H1 (cell line): ENCODE measurements around the gene LTN1. TPM values are rescaled to one million over a fixed set of nuclear protein-coding genes. Genes with fewer than 3 reads are reported as not detected.

Experiments used
- CTCF ChIA-PET: fragments of 300-600 bp; sonication (Branson Sonifier 250); formaldehyde crosslinking; loops from one replicate; lab custom pipeline; 2021; ENCODE audit not compliant: partially characterized antibody; lab: Charles Lee
- POLR2A ChIA-PET: fragments of 300-600 bp; sonication (Branson Sonifier 250); formaldehyde crosslinking; loops from one replicate; lab custom pipeline; 2021; ENCODE audit warnings: inconsistent platforms; ENCODE audit not compliant: partially characterized antibody; lab: Charles Lee
- DNase-seq, 2 experiments: peaks; one replicate each; pipeline versions ENCODE4 v3.0.0 to v3.0.0-alpha.2; 2010 to 2022; ENCODE audit warnings: low spot score in 2 of 2, low read depth in 1 of 2, mixed read lengths in 1 of 2
- FAIRE-seq: peaks from 2 replicates; lab custom pipeline; 2011; peaks lifted over from hg19 to GRCh38; lab: Jason Lieb, UNC
- H2AFZ ChIP-seq: 2 replicates; pipeline ENCODE4 v1.8.1; 2012; ENCODE audit warnings: low read length, inconsistent platforms
- H2AK5ac ChIP-seq: 2 replicates; pipeline ENCODE4 v1.6.1; 2013; ENCODE audit warnings: low read depth, low read length
- H2BK120ac ChIP-seq: replicated peaks from 2 replicates; pipeline ENCODE3; 2013; ENCODE audit warnings: low read depth, low read length, inconsistent platforms
- H2BK12ac ChIP-seq: 2 replicates; pipeline ENCODE4 v1.6.1; 2013; ENCODE audit warnings: low read depth, low read length
- H2BK15ac ChIP-seq: 2 replicates; pipeline ENCODE4 v1.6.1; 2013; ENCODE audit warnings: low read length
- H2BK20ac ChIP-seq: 2 replicates; pipeline ENCODE4 v1.6.1; 2013; ENCODE audit warnings: low read length
- H2BK5ac ChIP-seq: 2 replicates; pipeline ENCODE4 v1.6.1; 2013; ENCODE audit warnings: low read depth, low read length
- H3K14ac ChIP-seq: 2 replicates; pipeline ENCODE4 v1.6.1; 2013; ENCODE audit warnings: inconsistent platforms; ENCODE audit not compliant: insufficient read length
- H3K18ac ChIP-seq: 2 replicates; pipeline ENCODE4 v1.6.1; 2013; ENCODE audit warnings: low read length; ENCODE audit errors: extremely low read depth
- H3K23ac ChIP-seq: 2 replicates; pipeline ENCODE4 v1.6.1; 2013; ENCODE audit warnings: inconsistent platforms; ENCODE audit not compliant: insufficient read length
- H3K23me2 ChIP-seq: 2 replicates; pipeline ENCODE4 v1.6.1; 2013; ENCODE audit warnings: low read depth, low read length
- H3K27ac ChIP-seq: 2 replicates; pipeline ENCODE4 v1.6.1; 2011; ENCODE audit warnings: low read depth, low read length, inconsistent platforms
- H3K27me3 ChIP-seq, 4 experiments: replicated peaks in 1 of 4; 1 replicate in 1 of 4; 2 replicates in 3 of 4; pipeline versions ENCODE4 v1.6.1 to v1.8.1; 2011 to 2013; ENCODE audit warnings: low read length in 3 of 4, mild to moderate bottlenecking in 3 of 4, inconsistent platforms in 2 of 4, mixed read lengths in 2 of 4, moderate library complexity in 1 of 4; ENCODE audit not compliant: control insufficient read depth in 3 of 4, insufficient read depth in 3 of 4; ENCODE audit errors: extremely low read depth in 1 of 4
- H3K36me3 ChIP-seq, 4 experiments: 2 replicates each; pipeline versions ENCODE4 v1.6.1 to v1.8.1; 2011 to 2013; ENCODE audit warnings: mild to moderate bottlenecking in 4 of 4, low read length in 3 of 4, moderate library complexity in 2 of 4, control low read depth in 1 of 4, inconsistent platforms in 1 of 4; ENCODE audit not compliant: insufficient read depth in 4 of 4, control insufficient read depth in 2 of 4
- H3K4ac ChIP-seq: replicated peaks from 2 replicates; pipeline ENCODE3; 2013; ENCODE audit warnings: low read length, low read depth, mixed read lengths, inconsistent platforms; ENCODE audit not compliant: insufficient read length
- H3K4me1 ChIP-seq, 4 experiments: replicated peaks in 1 of 4; 1 replicate in 1 of 4; 2 replicates in 3 of 4; pipeline versions ENCODE4 v1.6.1 to v1.8.1; 2011 to 2013; ENCODE audit warnings: low read length in 3 of 4, inconsistent platforms in 2 of 4, mixed read lengths in 1 of 4; ENCODE audit not compliant: insufficient read depth in 4 of 4, control insufficient read depth in 3 of 4
- H3K4me2 ChIP-seq, 2 experiments: 2 replicates each; pipeline versions ENCODE4 v1.6.1 to v1.8.1; 2011 to 2013; ENCODE audit warnings: low read depth in 2 of 2, low read length in 2 of 2, control low read depth in 1 of 2, inconsistent platforms in 1 of 2, mild to moderate bottlenecking in 1 of 2; ENCODE audit not compliant: insufficient read depth in 1 of 2
- H3K4me3 ChIP-seq, 4 experiments: fragments of 200-600, 300-600 bp in 1 of 4; sonication (generic), shearing (Covaris generic), sonication (Bioruptor Twin) in 1 of 4; 2 replicates each; pipeline versions ENCODE4 v1.5.1 to v1.8.1; 2011 to 2016; ENCODE audit warnings: low read length in 4 of 4, low read depth in 3 of 4, control low read depth in 2 of 4, inconsistent platforms in 2 of 4, mild to moderate bottlenecking in 2 of 4, mixed read lengths in 1 of 4, moderate library complexity in 1 of 4; ENCODE audit not compliant: insufficient read depth in 2 of 4; ENCODE audit errors: extremely low read depth in 1 of 4
- H3K56ac ChIP-seq: replicated peaks from 2 replicates; pipeline ENCODE3; 2013; ENCODE audit warnings: low read depth, mild to moderate bottlenecking, mixed read lengths, low read length, inconsistent platforms; ENCODE audit not compliant: insufficient read length
- H3K79me1 ChIP-seq: 2 replicates; pipeline ENCODE4 v1.6.1; 2013; ENCODE audit warnings: low read depth, low read length, control low read depth
- H3K79me2 ChIP-seq, 2 experiments: 2 replicates each; pipeline versions ENCODE4 v1.6.1 to v1.8.1; 2012 to 2013; ENCODE audit warnings: low read length in 2 of 2, mild to moderate bottlenecking in 2 of 2, inconsistent platforms in 1 of 2; ENCODE audit not compliant: insufficient read depth in 2 of 2, control insufficient read depth in 1 of 2
- H3K9ac ChIP-seq, 4 experiments: replicated peaks in 1 of 4; 1 replicate in 1 of 4; 2 replicates in 3 of 4; pipeline versions ENCODE4 v1.6.1 to v1.8.1; 2011 to 2013; ENCODE audit warnings: low read depth in 3 of 4, low read length in 3 of 4, control low read depth in 2 of 4, mild to moderate bottlenecking in 2 of 4, moderate library complexity in 2 of 4, inconsistent platforms in 1 of 4; ENCODE audit errors: extremely low read depth in 1 of 4
- H3K9me3 ChIP-seq, 2 experiments: 2 replicates each; pipeline versions ENCODE4 v1.6.1 to v1.8.1; 2012 to 2013; ENCODE audit warnings: mild to moderate bottlenecking in 2 of 2, moderate library complexity in 2 of 2, control low read depth in 1 of 2, inconsistent platforms in 1 of 2, low read depth in 1 of 2, low read length in 1 of 2, mixed read lengths in 1 of 2; ENCODE audit not compliant: insufficient read depth in 2 of 2
- H4K20me1 ChIP-seq, 2 experiments: replicated peaks in 1 of 2; 2 replicates each; pipeline versions ENCODE3 to v1.8.1; 2011 to 2013; ENCODE audit warnings: inconsistent platforms in 2 of 2, low read length in 2 of 2, mild to moderate bottlenecking in 1 of 2; ENCODE audit not compliant: insufficient read depth in 2 of 2, control insufficient read depth in 1 of 2
- H4K5ac ChIP-seq: 2 replicates; pipeline ENCODE4 v1.6.1; 2013; ENCODE audit warnings: low read length, low read depth, mixed read lengths, inconsistent platforms; ENCODE audit not compliant: insufficient read length
- H4K8ac ChIP-seq: 2 replicates; pipeline ENCODE4 v1.8.0; 2013; ENCODE audit warnings: mild to moderate bottlenecking, moderate library complexity, low read length, inconsistent platforms; ENCODE audit not compliant: insufficient read depth; ENCODE audit errors: extremely low read depth
- H4K91ac ChIP-seq: replicated peaks from 2 replicates; pipeline ENCODE3; 2013; ENCODE audit warnings: low read length, mixed read lengths, inconsistent platforms; ENCODE audit not compliant: insufficient read length
- BCL11A ChIP-seq, 2 experiments: IDR thresholded peaks; one replicate each; pipeline ENCODE4 v1.6.1; 2011; ENCODE audit warnings: low read depth in 2 of 2, low read length in 2 of 2, mild to moderate bottlenecking in 2 of 2
- BRCA1 ChIP-seq: IDR thresholded peaks from 2 replicates; pipeline ENCODE4 v1.6.1; 2012; ENCODE audit warnings: low read depth, low read length, improper control_type of control experiment
- CBX5 ChIP-seq: fragments of 300-800, 300-1000 bp; sonication (generic); IDR thresholded peaks from 2 replicates; pipeline ENCODE4 v1.7.1; 2016; ENCODE audit warnings: antibody characterized with exemption, low read length, low read depth
- CREB1 ChIP-seq: IDR thresholded peaks from 2 replicates; pipeline ENCODE4 v1.6.1; 2012; ENCODE audit warnings: inconsistent platforms
- CTBP2 ChIP-seq: IDR thresholded peaks from 2 replicates; pipeline ENCODE4 v1.7.0; 2011; ENCODE audit warnings: borderline replicate concordance, mild to moderate bottlenecking, moderate library complexity, mixed read lengths, low read length; ENCODE audit not compliant: insufficient read depth, insufficient read length
- EGR1 ChIP-seq: IDR thresholded peaks from 2 replicates; pipeline ENCODE4 v1.6.1; 2011; ENCODE audit warnings: low read depth, low read length, borderline replicate concordance
- EP300 ChIP-seq, 2 experiments: IDR thresholded peaks; 1 replicate in 1 of 2; 2 replicates in 1 of 2; pipeline ENCODE4 v1.6.1; 2011 to 2012; ENCODE audit warnings: low read depth in 2 of 2, low read length in 2 of 2, mild to moderate bottlenecking in 2 of 2, borderline replicate concordance in 1 of 2, inconsistent platforms in 1 of 2, moderate library complexity in 1 of 2
- JUN ChIP-seq: IDR thresholded peaks from 2 replicates; pipeline ENCODE4 v1.6.1; 2011; ENCODE audit warnings: low read depth, mild to moderate bottlenecking, improper control_type of control experiment, low read length
- PHF8 ChIP-seq: fragments of 200-600 bp; sonication (generic); conservative IDR thresholded peaks from 2 replicates; pipeline ENCODE4 v1.7.1; 2012; ENCODE audit warnings: low read depth, mild to moderate bottlenecking, inconsistent platforms, low read length, moderate library complexity
- RNF2 ChIP-seq: fragments of 200-900, 300-1000 bp; sonication (generic); IDR thresholded peaks from 2 replicates; pipeline ENCODE4 v1.7.1; 2016; ENCODE audit warnings: borderline replicate concordance, low read depth, mild to moderate bottlenecking, antibody characterized with exemption, low read length; ENCODE audit not compliant: poor library complexity, severe bottlenecking; ENCODE audit errors: missing control alignments
- SIRT6 ChIP-seq: IDR thresholded peaks from one replicate; pipeline ENCODE4 v1.7.1; 2012; ENCODE audit warnings: low read length, inconsistent platforms
- TAF1 ChIP-seq: IDR thresholded peaks from 2 replicates; pipeline ENCODE4 v1.6.1; 2011; ENCODE audit warnings: mild to moderate bottlenecking, low read depth, low read length
- TBP ChIP-seq: IDR thresholded peaks from 2 replicates; pipeline ENCODE4 v1.6.1; 2011; ENCODE audit warnings: low read depth, low read length, improper control_type of control experiment
- TCF12 ChIP-seq: IDR thresholded peaks from 2 replicates; pipeline ENCODE4 v1.6.1; 2011; ENCODE audit warnings: low read depth, mild to moderate bottlenecking, low read length
- TEAD4 ChIP-seq: IDR thresholded peaks from 2 replicates; pipeline ENCODE4 v1.6.1; 2012; ENCODE audit warnings: low read depth, low read length, inconsistent platforms, mixed read lengths
- ZNF274 ChIP-seq: IDR thresholded peaks from 2 replicates; pipeline ENCODE4 v1.7.0; 2012; ENCODE audit warnings: low read length, borderline replicate concordance; ENCODE audit errors: extremely low read depth
- WGBS, 2 experiments: shearing (Covaris generic) in 1 of 2; methylation state at CpG; one replicate each; pipeline versions ENCODE4 v1.1.6 to v1.1.7; 2013 to 2015; ENCODE audit warnings: low lambda C conversion rate in 2 of 2, mixed read lengths in 2 of 2, inconsistent platforms in 1 of 2, low coverage in 1 of 2, missing lambda C conversion rate in 1 of 2; ENCODE audit not compliant: insufficient replicate concordance in 2 of 2, insufficient coverage in 1 of 2, insufficient read length in 1 of 2; ENCODE audit errors: extremely low coverage in 1 of 2, missing lambda C conversion rate in 1 of 2; 5-methylcytosine and 5-hydroxymethylcytosine counted together
- polyA plus RNA-seq, 7 experiments: library from polyadenylated mRNA; depleted of rRNA in 3 of 7; stranded (reverse) in 5 of 7; unstranded in 2 of 7; fragments of >200 nt in 5 of 7; fragments of 200-250 nt in 2 of 7; gene quantifications; 1 replicate in 5 of 7; 2 replicates in 1 of 7; 4 replicates in 1 of 7; pipeline versions ENCODE4 v1.2.1 to v1.2.3, GENCODE V29; 2011 to 2013; ENCODE audit warnings: missing spikeins in 2 of 7, mixed read lengths in 2 of 7
- total RNA-seq: library from RNA; stranded (reverse); fragmentation: NEBNext Ultra II Directional; extraction: Animal tissue kit (Norgen Biotek cat#: 25700); gene quantifications from 2 replicates; pipeline ENCODE4 v1.2.1, GENCODE V29; 2021

LTN1 gene
- total and polyA plus RNA-seq, 2 of the 8 experiments (the other 6 are each of a cell fraction or from before 2014, with no cell fraction given) = 3.2 to 23.5 TPM

- Histone ChIP-seq H3K79me2 (no peaks in the 10 kb centered on the region), H3K56ac (no peak overlapping the region), H3K4me1 (no peaks in the 10 kb centered on the region), H2AFZ (no peak overlapping the region), H3K27me3 (no peaks in the 10 kb centered on the region), H3K23ac (no peak overlapping the region), H3K27ac (no peak overlapping the region), H4K8ac (no peak overlapping the region), H2BK5ac (no peak overlapping the region), H3K79me1 (no peaks in the 10 kb centered on the region), H3K14ac (no peak overlapping the region), H3K4ac (no peak overlapping the region), H3K36me3 (peaks cover 0 to 27% (median 12%) of the 10 kb centered on the region in 4 experiments; a peak in 5 of 8 replicates), H2AK5ac (no peak overlapping the region), H2BK20ac (no peak overlapping the region), H3K9me3 (no peaks in the 10 kb centered on the region), H3K4me3 (no peak overlapping the region), H4K20me1 (peaks cover 0 to 2% of the 10 kb centered on the region in 2 experiments), H2BK15ac (no peak overlapping the region), H3K23me2 (no peaks in the 10 kb centered on the region), H3K9ac (no peak overlapping the region), H3K18ac (no peak overlapping the region), H3K4me2 (no peak overlapping the region), H4K91ac (no peak overlapping the region), H4K5ac (no peak overlapping the region), H2BK120ac (no peak overlapping the region), H2BK12ac (no peak overlapping the region)
- WGBS, 2 experiments = 93% methylated on average over 1 of the region's 1 CpG; no CpG with 5 or more reads in 1 of the 2 experiments
- FAIRE-seq (no peak), DNase-seq (no peak)
- CTCF ChIA-PET = no interaction called here
- POLR2A ChIA-PET = no interaction called here
- TF ChIP-seq TBP (no peak), TAF1 (no peak), CREB1 (no peak), RNF2 (no peak), SIRT6 (no peak), CBX5 (no peak), TCF12 (no peak), EP300 (IDR thresholded peaks at IDR 0.05; ENCODE audit: borderline replicate concordance in 1 of 2, low read depth in 2 of 2, low read length in 2 of 2) (no peak), CTBP2 (no peak), BCL11A (IDR thresholded peaks at IDR 0.05; ENCODE audit: low read depth in 2 of 2, low read length in 2 of 2) (no peak), JUN (no peak), PHF8 (no peak), EGR1 (no peak), TEAD4 (no peak), BRCA1 (no peak), ZNF274 (no peak)
These were observed 13.6 kb downstream of the LTN1 start for GRCh38 chr21:28979092-28979491.
